T-helper 2 cell treated with Interferon-gamma antibody and Interleukin-4, amounts not matched to agents 5 μg/mL and 100 μg/mL, for 36 hours (primary cell): ENCODE data around the gene SLC25A4.
"Not testable (repeated sequence)": the region's sequence is repeated elsewhere in the genome, so short reads cannot be mapped to it uniquely, and the experiment has no call there.

Experiments used
- DNase-seq: peaks from one replicate; pipeline ENCODE4 v3.0.0; 2021; ENCODE audit warnings: low spot score
- H3K27ac Mint-ChIP-seq: one replicate; pipeline ENCODE4 v1.8.0; 2021; ENCODE audit warnings: mild to moderate bottlenecking, mixed read lengths
- H3K27me3 Mint-ChIP-seq: one replicate; pipeline ENCODE4 v1.8.0; 2021; ENCODE audit warnings: low read depth, mixed read lengths
- H3K36me3 Mint-ChIP-seq: one replicate; pipeline ENCODE4 v1.8.0; 2021; ENCODE audit warnings: low read depth, mixed read lengths
- H3K4me1 Mint-ChIP-seq: one replicate; pipeline ENCODE4 v1.8.0; 2021; ENCODE audit warnings: low read depth, mixed read lengths
- H3K4me3 Mint-ChIP-seq: one replicate; pipeline ENCODE4 v1.8.0; 2022; ENCODE audit warnings: mild to moderate bottlenecking, moderate library complexity, mixed read lengths
- H3K9me3 Mint-ChIP-seq: one replicate; pipeline ENCODE4 v1.8.0; 2021; ENCODE audit warnings: mixed read lengths

SLC25A4 gene

DNA sequence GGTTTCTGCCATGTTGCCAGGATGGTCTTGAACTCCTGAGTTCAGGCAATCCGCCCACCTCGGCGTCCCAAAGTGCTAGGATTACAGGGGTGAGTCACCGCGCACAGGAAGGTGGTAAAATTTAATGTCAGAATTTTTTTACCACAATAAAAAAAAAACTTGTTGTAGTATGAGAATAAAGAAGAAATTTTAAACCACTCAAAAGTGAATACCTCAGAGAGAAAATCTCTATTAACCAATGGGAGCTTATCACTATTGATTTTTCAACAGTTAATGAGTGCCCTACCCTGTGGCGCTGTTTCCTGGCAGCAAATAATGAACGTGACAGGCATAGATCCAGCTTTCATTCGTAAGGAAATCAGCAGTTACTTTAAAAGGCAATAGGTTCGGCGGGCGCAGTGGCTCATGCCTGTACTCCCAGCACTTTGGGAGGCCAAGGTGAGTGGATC is 32.7 kb upstream of the SLC25A4 start:
- no peak for DNase-seq
- Mint-ChIP-seq H3K4me3 (no peak overlapping the region), H3K27ac (no peak overlapping the region), H3K36me3 (no peaks in the 10 kb centered on the region), H3K27me3 (peaks cover 31% of the 10 kb centered on the region), H3K4me1 (no peaks in the 10 kb centered on the region), H3K9me3 (no peaks in the 10 kb centered on the region)

GRCh38 chr4:185112104-185112503 is 31.0 kb upstream of the SLC25A4 start:
- Mint-ChIP-seq H3K36me3 (no peaks in the 10 kb centered on the region), H3K27me3 (peaks cover 32% of the 10 kb centered on the region), H3K4me3 (no peak overlapping the region), H3K9me3 (no peaks in the 10 kb centered on the region), H3K4me1 (no peaks in the 10 kb centered on the region), H3K27ac (no peak overlapping the region)
- no peak for DNase-seq

- Mint-ChIP-seq H3K9me3 (no peaks in the 10 kb centered on the region), H3K4me1 (no peaks in the 10 kb centered on the region), H3K36me3 (no peaks in the 10 kb centered on the region), H3K4me3 (no peak overlapping the region), H3K27ac (no peak overlapping the region), H3K27me3 (peaks cover 33% of the 10 kb centered on the region)
- no peak for DNase-seq
Observed at GRCh38 chr4:185113340-185113739, 29.7 kb upstream of the SLC25A4 start.

- H3K36me3 Mint-ChIP-seq, result no peaks in the 10 kb centered on the region
- peaks cover 39% of the 10 kb centered on the region for H3K27me3 Mint-ChIP-seq
- no peak overlapping the region for H3K4me3 Mint-ChIP-seq
- no peak for DNase-seq
- H3K4me1 Mint-ChIP-seq, result no peaks in the 10 kb centered on the region
- H3K27ac Mint-ChIP-seq, result no peak overlapping the region
- H3K9me3 Mint-ChIP-seq, result no peaks in the 10 kb centered on the region
Observed at GRCh38 chr4:185115827-185116232, 27.2 kb upstream of the SLC25A4 start.

DNA sequence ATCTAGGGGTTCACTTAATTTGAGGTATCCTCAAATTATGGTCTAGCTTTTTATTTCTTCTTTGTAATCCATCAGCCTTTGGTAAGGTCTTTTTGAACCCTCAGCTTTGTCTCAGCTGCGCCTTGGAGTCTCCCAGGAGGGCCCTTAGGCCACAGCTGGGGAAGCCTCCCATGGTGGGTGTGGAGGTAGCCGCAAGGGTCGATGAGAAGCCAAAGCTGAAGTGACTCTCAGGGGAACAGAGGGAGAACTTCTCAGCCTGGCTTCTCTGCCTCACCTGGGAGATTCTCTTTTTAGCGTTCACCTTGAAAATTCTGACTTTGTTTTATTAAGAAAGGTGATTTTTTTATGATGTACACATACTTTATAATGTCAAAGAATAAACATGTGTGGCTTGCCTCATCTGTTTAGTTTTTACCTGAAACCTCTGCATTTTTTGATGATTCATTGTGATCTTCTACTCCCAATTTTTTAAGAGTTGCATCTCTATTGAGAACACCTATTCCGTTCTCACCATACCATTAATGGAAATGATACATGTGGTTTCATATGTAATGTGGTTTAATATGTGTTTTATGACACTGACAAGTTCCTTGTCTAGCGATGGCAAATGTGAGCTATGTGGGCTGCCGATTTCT is 25.6 kb upstream of the SLC25A4 start:
- Mint-ChIP-seq H3K9me3 (no peaks in the 10 kb centered on the region), H3K4me3 (no peak overlapping the region), H3K27ac (no peak overlapping the region), H3K27me3 (peaks cover 43% of the 10 kb centered on the region), H3K36me3 (no peaks in the 10 kb centered on the region), H3K4me1 (no peaks in the 10 kb centered on the region)
- no peak for DNase-seq

DNA sequence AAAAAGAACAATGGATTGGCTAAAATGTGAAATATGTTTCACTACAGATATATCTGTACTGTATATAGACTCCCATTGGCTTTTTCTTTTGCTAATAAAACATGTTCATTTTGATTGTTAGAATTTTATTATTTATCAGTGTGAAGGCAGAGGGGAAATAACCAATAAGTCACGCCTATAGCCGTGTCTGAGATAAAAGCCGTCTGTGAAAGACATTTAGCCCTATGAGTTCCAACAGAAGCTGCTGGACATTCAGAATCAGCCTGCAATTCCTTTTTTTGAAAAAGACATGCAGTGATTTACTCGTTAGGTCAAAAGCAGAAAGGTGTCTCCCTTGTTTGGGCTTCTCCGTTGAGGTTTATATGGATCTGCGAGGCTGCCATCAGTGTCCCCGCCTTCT is 24.2 kb upstream of the SLC25A4 start:
- DNase-seq, result no peak
- H3K36me3 Mint-ChIP-seq, result no peaks in the 10 kb centered on the region
- H3K27me3 Mint-ChIP-seq, result peaks cover 53% of the 10 kb centered on the region
- H3K4me1 Mint-ChIP-seq, result peaks cover 4% of the 10 kb centered on the region
- no peak overlapping the region for H3K4me3 Mint-ChIP-seq
- H3K9me3 Mint-ChIP-seq, result no peaks in the 10 kb centered on the region
- H3K27ac Mint-ChIP-seq, result no peak overlapping the region

DNA sequence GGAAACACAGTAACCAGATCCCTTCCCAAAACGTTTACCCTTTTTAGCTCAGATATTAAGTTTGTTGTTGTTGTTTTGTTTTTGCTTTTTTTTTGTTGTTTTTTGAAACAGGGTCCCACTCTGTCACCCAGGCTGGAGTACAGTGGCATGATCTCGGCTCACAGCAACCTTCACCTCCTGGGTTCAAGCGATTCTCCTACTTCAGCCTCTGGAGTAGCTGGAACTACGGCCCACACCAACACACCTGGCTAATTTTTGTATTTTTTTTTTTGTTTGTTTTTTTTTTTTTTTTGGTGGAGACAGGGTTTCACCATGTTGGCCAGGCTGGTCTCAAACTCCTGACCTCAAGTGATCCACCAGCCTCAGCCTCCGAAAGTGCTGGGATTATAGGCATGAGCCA is 23.6 kb upstream of the SLC25A4 start:
- not testable (repeated sequence) for DNase-seq, H3K27ac Mint-ChIP-seq, H3K36me3 Mint-ChIP-seq, H3K4me3 Mint-ChIP-seq, H3K9me3 Mint-ChIP-seq, H3K4me1 Mint-ChIP-seq
- peaks cover 55% of the 10 kb centered on the region for H3K27me3 Mint-ChIP-seq

GRCh38 chr4:185119927-185120630 is 23.0 kb upstream of the SLC25A4 start:
- Mint-ChIP-seq H3K4me1 (peaks cover 4% of the 10 kb centered on the region), H3K27me3 (peaks cover 61% of the 10 kb centered on the region), H3K4me3 (no peak overlapping the region), H3K27ac (no peak overlapping the region), H3K9me3 (no peaks in the 10 kb centered on the region), H3K36me3 (no peaks in the 10 kb centered on the region)
- DNase-seq, result no peak

DNA sequence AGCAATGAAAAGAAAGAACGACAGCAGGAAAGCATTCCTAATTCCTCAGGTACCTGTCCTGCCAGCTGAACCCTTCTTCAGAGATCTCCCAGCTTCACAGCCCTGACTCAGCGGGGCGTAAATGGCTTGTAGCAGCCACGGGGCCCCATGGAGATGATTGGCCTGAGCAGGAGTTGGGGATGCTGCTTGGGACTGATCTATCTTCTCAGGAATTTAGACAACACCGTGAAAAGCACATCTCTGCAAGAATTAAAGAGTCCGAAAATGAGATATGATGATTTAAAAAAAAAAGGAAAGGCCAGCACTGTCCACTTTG is 22.5 kb upstream of the SLC25A4 start:
- no peak overlapping the region for H3K27ac Mint-ChIP-seq
- peaks cover 64% of the 10 kb centered on the region for H3K27me3 Mint-ChIP-seq
- no peak overlapping the region for H3K4me3 Mint-ChIP-seq
- peaks cover 4% of the 10 kb centered on the region for H3K4me1 Mint-ChIP-seq
- H3K9me3 Mint-ChIP-seq, result no peaks in the 10 kb centered on the region
- DNase-seq, result no peak
- H3K36me3 Mint-ChIP-seq, result no peaks in the 10 kb centered on the region

- Mint-ChIP-seq H3K27me3 (peaks cover 66% of the 10 kb centered on the region), H3K4me3 (no peak overlapping the region)
- DNase-seq, result no peak
Observed at GRCh38 chr4:185122681-185123345, 20.3 kb upstream of the SLC25A4 start.

GRCh38 chr4:185124006-185124405 is 19.1 kb upstream of the SLC25A4 start:
- H3K36me3 Mint-ChIP-seq, result no peaks in the 10 kb centered on the region
- H3K27me3 Mint-ChIP-seq, result peaks cover 62% of the 10 kb centered on the region
- no peak for DNase-seq
- no peak overlapping the region for H3K4me3 Mint-ChIP-seq
- peaks cover 9% of the 10 kb centered on the region for H3K4me1 Mint-ChIP-seq
- H3K9me3 Mint-ChIP-seq, result no peaks in the 10 kb centered on the region
- no peak overlapping the region for H3K27ac Mint-ChIP-seq

More at GRCh38 chr4:185122681-185123345, 20.3 kb upstream of the SLC25A4 start:
- Mint-ChIP-seq H3K9me3 (no peaks in the 10 kb centered on the region), H3K4me1 (peaks cover 4% of the 10 kb centered on the region), H3K36me3 (no peaks in the 10 kb centered on the region), H3K27ac (no peak overlapping the region)

- no peak overlapping the region for H3K27ac Mint-ChIP-seq
- H3K4me1 Mint-ChIP-seq, result peaks cover 11% of the 10 kb centered on the region
- H3K4me3 Mint-ChIP-seq, result peak overlapping the region; percentile 56
- H3K36me3 Mint-ChIP-seq, result no peaks in the 10 kb centered on the region
- H3K27me3 Mint-ChIP-seq, result peaks cover 66% of the 10 kb centered on the region
- H3K9me3 Mint-ChIP-seq, result no peaks in the 10 kb centered on the region
- DNase-seq, result no peak
Observed at GRCh38 chr4:185127021-185127925, 15.8 kb upstream of the SLC25A4 start.

GRCh38 chr4:185128272-185129119 is 14.6 kb upstream of the SLC25A4 start:
- peaks cover 57% of the 10 kb centered on the region for H3K27me3 Mint-ChIP-seq
- H3K27ac Mint-ChIP-seq, result no peak overlapping the region
- H3K4me1 Mint-ChIP-seq, result peaks cover 6% of the 10 kb centered on the region
- H3K36me3 Mint-ChIP-seq, result no peaks in the 10 kb centered on the region
- peak; percentile 10 for DNase-seq
- H3K4me3 Mint-ChIP-seq, result peak overlapping the region; percentile 58
- H3K9me3 Mint-ChIP-seq, result no peaks in the 10 kb centered on the region
